Measurements from ENCODE around the gene NRXN3.
"Not testable (repeated sequence)": the region's sequence is repeated elsewhere in the genome, so short reads cannot be mapped to it uniquely, and the experiment has no call there.

DNA sequence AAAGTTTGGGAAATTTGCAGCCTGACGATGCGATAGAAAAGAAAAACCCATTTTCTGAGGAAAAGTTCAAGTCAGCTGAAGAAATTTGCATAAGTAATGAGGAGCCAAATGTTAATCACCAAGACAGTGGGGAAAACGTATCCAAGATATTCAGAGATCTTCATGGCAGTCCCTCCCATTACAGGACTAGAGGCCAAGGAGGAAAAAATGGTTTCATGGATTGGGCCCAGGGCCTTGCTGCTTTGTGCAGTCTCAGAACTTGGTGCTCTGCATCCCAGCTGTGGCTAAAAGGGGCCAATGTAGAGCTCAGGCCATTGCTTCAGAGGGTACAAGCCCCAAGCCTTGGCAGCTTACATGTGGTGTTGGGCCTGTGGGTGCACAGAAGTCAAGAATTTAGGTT lies 403.6 kb downstream of the NRXN3 start:
- TF ChIP-seq RAD21, YY1 (IDR thresholded peaks at IDR 0.05): not testable (repeated sequence)
- TF ChIP-seq, protein P1, sequence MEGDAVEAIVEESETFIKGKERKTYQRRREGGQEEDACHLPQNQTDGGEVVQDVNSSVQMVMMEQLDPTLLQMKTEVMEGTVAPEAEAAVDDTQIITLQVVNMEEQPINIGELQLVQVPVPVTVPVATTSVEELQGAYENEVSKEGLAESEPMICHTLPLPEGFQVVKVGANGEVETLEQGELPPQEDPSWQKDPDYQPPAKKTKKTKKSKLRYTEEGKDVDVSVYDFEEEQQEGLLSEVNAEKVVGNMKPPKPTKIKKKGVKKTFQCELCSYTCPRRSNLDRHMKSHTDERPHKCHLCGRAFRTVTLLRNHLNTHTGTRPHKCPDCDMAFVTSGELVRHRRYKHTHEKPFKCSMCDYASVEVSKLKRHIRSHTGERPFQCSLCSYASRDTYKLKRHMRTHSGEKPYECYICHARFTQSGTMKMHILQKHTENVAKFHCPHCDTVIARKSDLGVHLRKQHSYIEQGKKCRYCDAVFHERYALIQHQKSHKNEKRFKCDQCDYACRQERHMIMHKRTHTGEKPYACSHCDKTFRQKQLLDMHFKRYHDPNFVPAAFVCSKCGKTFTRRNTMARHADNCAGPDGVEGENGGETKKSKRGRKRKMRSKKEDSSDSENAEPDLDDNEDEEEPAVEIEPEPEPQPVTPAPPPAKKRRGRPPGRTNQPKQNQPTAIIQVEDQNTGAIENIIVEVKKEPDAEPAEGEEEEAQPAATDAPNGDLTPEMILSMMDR (IDR thresholded peaks at IDR 0.05; ENCODE audit: low read depth, low read length, missing input control): not testable (repeated sequence)
